T-helper 2 cell (primary cell): ENCODE results near the gene PAPPA.

ENCODE experiments used
- DNase-seq, 5 experiments: peaks; one replicate each; pipeline versions ENCODE4 v3.0.0 to v3.0.0-alpha.2; 2012 to 2022

Gene PAPPA

GRCh38 chr9:116187570-116188170 lies 34.1 kb downstream of the PAPPA start:
- DNase-seq, result no peak

- no peak for DNase-seq
These were observed 36.1 kb downstream of the PAPPA start for GRCh38 chr9:116189683-116190082.

GRCh38 chr9:116190637-116191396 lies 37.2 kb downstream of the PAPPA start:
- DNase-seq, result no peak

GRCh38 chr9:116191576-116192415 lies 38.2 kb downstream of the PAPPA start:
- DNase-seq, result no peak

GRCh38 chr9:116193636-116194035 lies 40.0 kb downstream of the PAPPA start:
- DNase-seq, result no peak

GRCh38 chr9:116196806-116197205 lies 43.2 kb downstream of the PAPPA start:
- no peak for DNase-seq

GRCh38 chr9:116198344-116198743 lies 44.8 kb downstream of the PAPPA start:
- no peak for DNase-seq

GRCh38 chr9:116202219-116202912 lies 48.8 kb downstream of the PAPPA start:
- DNase-seq, result no peak

- DNase-seq, result no peak
These were observed 50.8 kb downstream of the PAPPA start for GRCh38 chr9:116204252-116204882.

GRCh38 chr9:116207371-116208111 lies 54.0 kb downstream of the PAPPA start:
- no peak for DNase-seq

- no peak for DNase-seq
These were observed 55.0 kb downstream of the PAPPA start for GRCh38 chr9:116208417-116209232.

GRCh38 chr9:116209414-116210116 lies 56.0 kb downstream of the PAPPA start:
- DNase-seq, result no peak

GRCh38 chr9:116212986-116213692 lies 59.5 kb downstream of the PAPPA start:
- no peak for DNase-seq

- DNase-seq, result no peak
These were observed 60.1 kb downstream of the PAPPA start for GRCh38 chr9:116213693-116214047.

- no peak for DNase-seq
These were observed 64.8 kb downstream of the PAPPA start for GRCh38 chr9:116218399-116218798.

GRCh38 chr9:116219686-116220085 lies 66.1 kb downstream of the PAPPA start:
- DNase-seq, result no peak

- DNase-seq, result no peak
These were observed 70.3 kb downstream of the PAPPA start for GRCh38 chr9:116223926-116224325.

- DNase-seq, result no peak
These were observed 76.6 kb downstream of the PAPPA start for GRCh38 chr9:116230051-116230632.
